Measurements from ENCODE around the gene PPFIA2.

DNA sequence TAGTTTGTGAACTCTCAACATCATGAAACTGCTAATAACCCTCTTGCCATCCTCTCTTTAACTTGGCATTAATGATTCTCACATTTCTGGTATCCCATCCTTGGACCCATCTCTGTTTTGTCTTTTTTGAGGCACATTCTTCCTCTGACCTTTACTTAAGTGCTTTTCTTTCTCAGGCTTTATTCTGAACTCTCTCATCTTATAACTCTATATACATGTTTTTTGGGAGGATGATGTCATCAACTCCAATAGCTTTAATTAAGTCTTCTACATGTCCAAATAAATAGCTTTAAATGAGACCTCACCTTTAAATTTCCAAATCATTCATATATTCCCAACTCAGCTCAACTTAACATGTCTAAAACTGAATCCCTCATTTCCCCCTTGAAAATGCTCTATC, 88.4 kb downstream of the PPFIA2 start:
- no peak for TF ChIP-seq EP300 (IDR thresholded peaks at IDR 0.05; ENCODE audit: borderline replicate concordance)
- TF ChIP-seq YY1 (IDR thresholded peaks at IDR 0.05; ENCODE audit: low read depth) = no peak
- no peak for TF ChIP-seq NFIC (IDR thresholded peaks at IDR 0.05)
- no peak for TF ChIP-seq CREB1 (IDR thresholded peaks at IDR 0.05; ENCODE audit: low read depth)
- TF ChIP-seq ZBTB7A (IDR thresholded peaks at IDR 0.05; ENCODE audit: low read depth) = no peak
- no peak for TF ChIP-seq EGR1 (IDR thresholded peaks at IDR 0.05)
- TF ChIP-seq REST (IDR thresholded peaks at IDR 0.05; ENCODE audit: low read depth) = no peak
- TF ChIP-seq, protein P1, sequence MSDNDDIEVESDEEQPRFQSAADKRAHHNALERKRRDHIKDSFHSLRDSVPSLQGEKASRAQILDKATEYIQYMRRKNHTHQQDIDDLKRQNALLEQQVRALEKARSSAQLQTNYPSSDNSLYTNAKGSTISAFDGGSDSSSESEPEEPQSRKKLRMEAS (IDR thresholded peaks at IDR 0.05) = no peak
